NT2/D1 (cell line): ENCODE results near the gene SRGAP3.

Source experiments
- DNase-seq: peaks from one replicate; pipeline ENCODE4 v3.0.0-alpha.2; 2011; ENCODE audit warnings: low read depth, low spot score
- H3K27me3 ChIP-seq: 2 replicates; pipeline ENCODE4 v1.6.0; 2011; ENCODE audit warnings: mild to moderate bottlenecking; ENCODE audit not compliant: insufficient read length, insufficient read depth
- H3K36me3 ChIP-seq: 2 replicates; pipeline ENCODE4 v1.6.1; 2011; ENCODE audit warnings: mild to moderate bottlenecking, low read length, mixed read lengths; ENCODE audit not compliant: insufficient read depth, insufficient read length
- H3K4me1 ChIP-seq: 2 replicates; pipeline ENCODE4 v1.5.1; 2011; ENCODE audit not compliant: insufficient read depth, insufficient read length
- H3K4me3 ChIP-seq: 2 replicates; pipeline ENCODE4 v1.5.1; 2011; ENCODE audit warnings: low read depth; ENCODE audit not compliant: insufficient read length
- H3K9ac ChIP-seq: 2 replicates; pipeline ENCODE4 v1.6.0; 2011; ENCODE audit warnings: low read depth; ENCODE audit not compliant: insufficient read length
- H3K9me3 ChIP-seq: 2 replicates; pipeline ENCODE4 v1.5.1; 2011; ENCODE audit warnings: mild to moderate bottlenecking, low read length; ENCODE audit not compliant: insufficient read depth
- SUZ12 ChIP-seq: IDR thresholded peaks from 2 replicates; pipeline ENCODE4 v1.6.1; 2011; ENCODE audit not compliant: insufficient read length, insufficient read depth; ENCODE audit errors: extremely low read depth
- YY1 ChIP-seq: IDR thresholded peaks from 2 replicates; pipeline ENCODE4 v1.6.1; 2011; ENCODE audit not compliant: insufficient read length, insufficient read depth
- ZNF274 ChIP-seq: IDR thresholded peaks from 2 replicates; pipeline ENCODE4 v1.6.1; 2011; ENCODE audit warnings: mild to moderate bottlenecking, low read depth, low read length

The SRGAP3 gene

GRCh38 chr3:9233101-9233500 lies 16.3 kb downstream of the SRGAP3 start:
- TF ChIP-seq YY1 = no peak
- TF ChIP-seq SUZ12 = no peak
- TF ChIP-seq ZNF274 = no peak
- H3K27me3 ChIP-seq = no peaks in the 10 kb centered on the region
- H3K4me1 ChIP-seq = peaks cover 2% of the 10 kb centered on the region
- DNase-seq = no peak
- no peak overlapping the region for H3K4me3 ChIP-seq
- H3K9ac ChIP-seq = no peak overlapping the region
- no peaks in the 10 kb centered on the region for H3K9me3 ChIP-seq
- H3K36me3 ChIP-seq = no peaks in the 10 kb centered on the region

GRCh38 chr3:9231937-9232336 lies 17.5 kb downstream of the SRGAP3 start:
- no peak overlapping the region for H3K9ac ChIP-seq
- DNase-seq = no peak
- H3K4me1 ChIP-seq = peaks cover 2% of the 10 kb centered on the region

GRCh38 chr3:9231471-9231870 lies 18.0 kb downstream of the SRGAP3 start:
- Histone ChIP-seq H3K27me3 (no peaks in the 10 kb centered on the region), H3K9ac (no peak overlapping the region), H3K36me3 (no peaks in the 10 kb centered on the region), H3K4me3 (no peak overlapping the region), H3K9me3 (no peaks in the 10 kb centered on the region), H3K4me1 (peaks cover 2% of the 10 kb centered on the region)
- no peak for DNase-seq
- TF ChIP-seq YY1 = no peak
- TF ChIP-seq ZNF274 = no peak
- TF ChIP-seq SUZ12 = no peak

More at GRCh38 chr3:9231937-9232336, 17.5 kb downstream of the SRGAP3 start:
- no peak for TF ChIP-seq ZNF274
- no peak for TF ChIP-seq YY1
- no peak for TF ChIP-seq SUZ12
- Histone ChIP-seq H3K27me3 (no peaks in the 10 kb centered on the region), H3K36me3 (no peaks in the 10 kb centered on the region), H3K9me3 (no peaks in the 10 kb centered on the region), H3K4me3 (no peak overlapping the region)

GRCh38 chr3:9231006-9231405 lies 18.4 kb downstream of the SRGAP3 start:
- Histone ChIP-seq H3K4me3 (no peak overlapping the region), H3K9ac (no peak overlapping the region), H3K36me3 (no peaks in the 10 kb centered on the region), H3K9me3 (no peaks in the 10 kb centered on the region), H3K4me1 (peaks cover 2% of the 10 kb centered on the region), H3K27me3 (no peaks in the 10 kb centered on the region)
- TF ChIP-seq ZNF274 (no peak), SUZ12 (no peak), YY1 (no peak)
- no peak for DNase-seq

- Histone ChIP-seq H3K36me3 (no peaks in the 10 kb centered on the region), H3K4me3 (no peak overlapping the region), H3K9ac (no peak overlapping the region), H3K27me3 (no peaks in the 10 kb centered on the region), H3K4me1 (peaks cover 3% of the 10 kb centered on the region), H3K9me3 (no peaks in the 10 kb centered on the region)
- DNase-seq = no peak
- TF ChIP-seq ZNF274 = no peak
- TF ChIP-seq YY1 = no peak
- TF ChIP-seq SUZ12 = no peak
These were observed 18.9 kb downstream of the SRGAP3 start for GRCh38 chr3:9230596-9230995.

- no peak for DNase-seq
- Histone ChIP-seq H3K27me3 (no peaks in the 10 kb centered on the region), H3K36me3 (no peaks in the 10 kb centered on the region), H3K9me3 (no peaks in the 10 kb centered on the region), H3K4me3 (no peak overlapping the region), H3K4me1 (peaks cover 4% of the 10 kb centered on the region), H3K9ac (no peak overlapping the region)
- TF ChIP-seq YY1 = no peak
- no peak for TF ChIP-seq ZNF274
- no peak for TF ChIP-seq SUZ12
These were observed 19.6 kb downstream of the SRGAP3 start for GRCh38 chr3:9229879-9230278.

- H3K4me3 ChIP-seq = no peak overlapping the region
- DNase-seq = no peak
- H3K27me3 ChIP-seq = no peaks in the 10 kb centered on the region
- no peaks in the 10 kb centered on the region for H3K9me3 ChIP-seq
- H3K4me1 ChIP-seq = peaks cover 4% of the 10 kb centered on the region
- no peaks in the 10 kb centered on the region for H3K36me3 ChIP-seq
- H3K9ac ChIP-seq = no peak overlapping the region
- TF ChIP-seq YY1 = no peak
- TF ChIP-seq ZNF274 = no peak
- no peak for TF ChIP-seq SUZ12
These were observed 20.1 kb downstream of the SRGAP3 start for GRCh38 chr3:9229325-9229724.

GRCh38 chr3:9226326-9226725 lies 23.1 kb downstream of the SRGAP3 start:
- H3K27me3 ChIP-seq = no peaks in the 10 kb centered on the region
- H3K4me3 ChIP-seq = no peak overlapping the region
- H3K36me3 ChIP-seq = no peaks in the 10 kb centered on the region
- no peak for TF ChIP-seq ZNF274
- no peak for TF ChIP-seq YY1
- TF ChIP-seq SUZ12 = no peak
- no peaks in the 10 kb centered on the region for H3K9me3 ChIP-seq
- no peak for DNase-seq
- H3K4me1 ChIP-seq = peaks cover 6% of the 10 kb centered on the region
- H3K9ac ChIP-seq = no peak overlapping the region
